GM21423 (cell line): ENCODE measurements around the gene ORC3.

Experiments
- ATAC-seq: cut with Tn5 transposase; IDR thresholded peaks from one replicate; pipeline ENCODE4 v1.9.1; 2021; ENCODE audit warnings: mild to moderate bottlenecking, moderate library complexity; ENCODE audit not compliant: unreplicated experiment

ORC3 gene

DNA sequence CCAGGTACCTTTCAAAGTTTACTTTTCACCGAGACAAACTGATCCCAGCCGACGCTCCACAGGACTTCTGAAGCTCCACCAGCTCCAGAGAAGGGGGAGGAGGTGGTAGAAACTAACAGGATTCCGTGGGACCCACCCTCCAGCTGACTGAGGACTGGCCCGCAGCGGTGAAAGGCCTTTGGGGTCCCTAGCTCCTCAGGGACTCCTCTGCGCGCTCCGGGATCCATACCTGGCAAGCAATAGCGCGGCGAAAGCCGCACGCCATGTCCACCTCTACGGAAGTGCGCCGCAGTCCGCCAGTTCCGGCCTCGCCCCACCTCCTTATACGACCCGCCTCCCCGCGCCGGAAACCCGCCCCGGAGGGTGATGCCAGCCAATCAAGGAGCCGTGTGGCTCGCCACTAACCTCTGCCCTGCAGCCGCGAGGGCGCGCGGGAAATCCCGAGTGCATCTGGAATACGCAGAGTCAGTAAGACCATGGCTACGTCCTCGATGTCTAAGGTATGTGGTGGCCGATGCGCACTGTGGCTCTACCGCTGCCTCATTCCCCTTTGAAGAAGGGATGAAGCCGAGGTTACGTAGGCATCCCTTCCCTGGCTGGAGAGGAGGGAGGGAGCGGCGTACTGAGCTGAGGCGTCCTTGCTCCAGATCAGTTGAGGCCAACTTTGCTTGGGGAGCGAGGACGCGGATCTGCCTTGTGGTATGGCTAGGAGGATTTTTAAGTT, at the start of gene ORC3, which contains the start of gene RARS2:
Gene ORC3, plus strand, starts transcription at position 443 of the 724 bp plus-strand sequence. Its CDS starts 34 bp downstream, at position 477.
Gene RARS2, minus strand, starts transcription at position 295 of the 724 bp plus-strand sequence. Its CDS starts 30 bp downstream, at position 265.
- ATAC-seq: peak; percentile 100

DNA sequence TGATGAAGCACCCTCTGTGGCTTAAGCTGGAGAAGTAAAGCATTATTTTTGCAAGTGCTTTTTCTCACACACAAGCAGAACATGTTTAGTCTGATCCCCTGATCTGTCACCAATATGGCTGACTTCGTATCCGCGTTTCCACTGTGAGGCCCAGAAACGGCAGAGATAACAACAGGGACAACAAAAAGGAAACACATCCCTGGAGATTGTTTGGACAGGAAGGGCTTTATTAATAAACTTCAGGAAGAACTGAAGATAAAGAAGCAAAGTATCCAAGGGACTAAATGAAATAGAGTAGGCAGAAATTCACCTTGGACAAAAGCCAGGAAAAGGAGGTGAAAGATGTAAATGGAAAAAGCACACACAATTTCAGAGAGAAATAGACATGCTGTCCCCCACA, 49.4 kb upstream of the ORC3 start:
- ATAC-seq: no peak

DNA sequence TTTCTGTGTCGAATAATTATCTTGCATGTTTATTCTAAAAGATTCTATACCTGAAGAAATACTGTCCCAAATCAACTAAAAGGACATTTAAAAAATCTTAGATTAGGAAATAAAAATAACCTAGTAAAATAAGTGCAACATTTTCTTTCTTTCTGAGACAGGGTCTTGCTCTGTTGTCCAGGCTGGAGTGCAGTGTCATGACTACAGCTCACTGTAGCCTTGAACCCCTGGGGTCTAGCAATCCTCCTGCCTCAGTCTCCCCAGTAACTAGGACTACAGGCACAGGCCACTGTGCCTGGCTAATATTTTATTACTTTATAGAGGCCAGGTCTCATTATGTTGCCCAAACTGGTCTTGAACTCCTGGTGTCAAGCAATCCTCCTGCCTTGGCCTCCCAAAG, 48.9 kb upstream of the ORC3 start:
- no peak for ATAC-seq

GRCh38 chr6:87541744-87542143, 48.2 kb upstream of the ORC3 start:
- no peak for ATAC-seq

GRCh38 chr6:87543696-87544473, 46.0 kb upstream of the ORC3 start:
- no peak for ATAC-seq

DNA sequence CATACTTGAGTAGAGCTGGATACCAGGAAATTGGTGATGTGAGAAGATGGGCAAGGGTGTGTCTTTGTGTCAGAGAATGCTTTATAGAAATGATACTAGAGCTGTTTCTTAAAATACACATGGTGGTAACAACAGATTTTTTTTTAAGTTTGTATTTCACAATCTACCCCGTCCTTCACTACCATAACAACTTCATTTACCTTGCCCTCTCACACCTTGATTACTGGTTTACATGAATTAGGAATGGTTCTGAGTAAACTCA, 45.5 kb upstream of the ORC3 start:
- no peak for ATAC-seq

DNA sequence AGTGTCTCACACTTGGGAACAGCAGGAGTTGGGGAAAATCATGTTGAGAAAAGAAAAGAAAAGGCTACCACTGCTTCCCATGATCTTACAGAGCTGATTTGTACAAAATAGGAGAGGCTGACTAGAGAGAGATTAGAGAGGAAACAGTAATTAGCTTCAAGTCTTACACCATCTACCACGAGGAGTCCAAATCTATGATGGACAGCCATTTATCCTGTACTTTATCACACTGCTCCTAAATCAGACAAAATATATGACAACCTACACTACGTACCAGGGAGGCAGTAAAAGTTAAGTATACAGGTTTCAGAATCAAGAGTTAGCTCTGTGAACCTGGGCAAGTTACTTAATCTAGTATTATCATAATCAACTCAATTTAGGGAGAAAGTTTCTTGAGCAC, 38.1 kb upstream of the ORC3 start:
- no peak for ATAC-seq

- ATAC-seq: no peak
Measured at GRCh38 chr6:87553159-87553765, 36.7 kb upstream of the ORC3 start.

GRCh38 chr6:87555506-87555905, 34.4 kb upstream of the ORC3 start:
- no peak for ATAC-seq

GRCh38 chr6:87558446-87558845, 31.5 kb upstream of the ORC3 start:
- ATAC-seq: no peak

- no peak for ATAC-seq
Measured at GRCh38 chr6:87561017-87561416, 28.9 kb upstream of the ORC3 start.

- ATAC-seq: no peak
Measured at GRCh38 chr6:87572021-87572420, 17.9 kb upstream of the ORC3 start.

DNA sequence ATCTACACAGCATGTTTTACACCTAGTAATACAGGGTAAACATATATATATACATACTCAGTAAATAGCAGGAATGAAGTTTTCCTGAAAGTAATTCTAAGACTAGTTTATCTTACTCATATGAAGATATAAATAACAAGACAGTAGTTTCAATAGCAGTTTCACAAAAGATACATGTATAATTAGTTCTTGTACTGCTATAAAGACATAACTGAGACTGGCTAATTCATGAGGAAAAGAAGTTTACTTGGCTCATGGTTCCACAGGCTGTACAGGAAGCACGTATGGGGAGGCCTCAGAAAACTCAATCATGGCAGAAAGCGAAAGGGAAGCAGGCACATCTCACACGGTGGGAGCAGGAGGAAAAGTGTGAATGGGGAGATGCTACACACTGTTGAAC, 17.1 kb upstream of the ORC3 start:
- no peak for ATAC-seq

DNA sequence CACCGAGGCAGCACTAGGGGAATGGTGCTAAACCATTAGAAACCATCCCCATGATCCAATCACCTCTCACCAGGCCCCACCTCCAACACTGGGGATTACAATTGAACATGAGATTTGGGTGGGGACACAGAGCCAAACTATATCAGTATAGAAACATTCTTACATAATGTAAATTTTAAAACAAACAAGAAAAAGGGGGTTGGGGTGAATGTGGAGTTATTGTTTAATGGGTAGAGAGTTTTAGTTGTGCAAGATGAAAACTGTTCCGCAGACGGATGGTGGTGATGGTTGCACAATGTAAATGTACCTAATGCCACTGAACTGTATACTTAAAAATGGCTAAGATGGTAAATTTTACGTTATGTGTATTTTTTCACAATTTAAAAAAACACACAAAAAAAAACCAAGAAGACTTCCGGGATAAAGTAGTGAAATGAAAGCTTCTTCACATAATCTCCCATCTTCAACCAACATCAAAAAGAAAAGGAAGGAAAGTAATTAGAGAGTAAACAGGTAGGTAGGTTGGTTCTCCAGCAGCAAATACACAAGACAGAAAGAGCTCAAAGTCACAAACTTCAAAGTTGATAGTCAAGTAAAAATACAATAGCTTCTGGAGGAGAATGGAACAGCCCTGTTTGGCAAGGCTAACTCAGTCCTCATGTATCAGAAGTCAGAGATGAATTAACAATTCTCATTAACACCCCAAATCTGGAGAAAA, 16.5 kb upstream of the ORC3 start:
- no peak for ATAC-seq

- no peak for ATAC-seq
Measured at GRCh38 chr6:87574237-87574804, 15.6 kb upstream of the ORC3 start.

DNA sequence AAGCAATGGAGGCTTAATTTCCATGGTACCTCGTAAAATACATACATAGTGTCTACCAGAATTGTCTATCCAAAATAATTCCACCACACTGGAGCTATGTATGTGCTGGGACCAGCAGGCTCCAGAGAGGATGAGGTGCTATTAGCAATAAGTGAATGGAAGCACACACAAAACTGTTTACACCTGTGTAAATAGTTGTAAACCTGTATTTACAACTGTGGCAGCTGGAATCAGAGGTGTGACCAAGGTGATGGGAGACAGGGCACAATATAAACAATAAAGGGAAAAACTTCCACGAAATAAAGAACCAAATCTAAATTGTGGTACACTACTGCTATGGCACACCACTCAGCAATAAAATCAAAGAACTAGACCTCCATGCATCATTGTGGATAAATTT, 14.5 kb upstream of the ORC3 start:
- no peak for ATAC-seq

GRCh38 chr6:87583822-87584221, 6.1 kb upstream of the ORC3 start:
- no peak for ATAC-seq

DNA sequence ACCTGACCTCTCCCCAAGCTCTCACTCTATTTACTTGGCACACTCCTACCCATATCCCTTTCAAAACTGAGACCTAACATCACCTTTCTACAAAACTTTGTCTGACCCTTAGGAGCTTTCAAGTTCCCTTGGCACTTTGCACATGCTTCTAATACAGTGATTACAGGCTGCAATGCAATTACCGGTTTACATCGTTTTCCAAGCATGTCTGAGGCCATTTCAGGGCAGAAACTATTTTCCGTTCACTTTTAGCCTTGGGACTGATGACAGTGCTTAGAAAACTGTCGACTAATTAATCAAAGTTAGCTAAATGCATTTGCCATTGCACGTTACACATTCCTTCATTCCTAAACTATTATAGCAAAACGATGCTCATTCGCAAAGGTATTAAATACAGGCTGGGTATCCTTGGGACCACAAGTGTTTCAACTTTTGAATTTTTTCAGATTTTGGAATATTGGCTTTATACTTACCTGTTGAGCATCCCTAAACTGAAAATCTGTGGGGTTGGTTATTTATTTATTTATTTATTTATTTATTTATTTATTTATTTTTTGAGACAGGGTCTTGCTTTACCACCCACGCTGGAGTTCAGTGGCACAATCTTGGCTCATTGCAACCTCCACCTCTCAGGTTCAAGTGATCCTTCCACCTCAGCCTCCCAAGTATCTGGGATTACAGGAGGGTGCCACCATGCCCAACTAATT, 3.4 kb upstream of the ORC3 start:
- no peak for ATAC-seq

- no peak for ATAC-seq
Measured at GRCh38 chr6:87588756-87589407, 1.1 kb upstream of the ORC3 start.

DNA sequence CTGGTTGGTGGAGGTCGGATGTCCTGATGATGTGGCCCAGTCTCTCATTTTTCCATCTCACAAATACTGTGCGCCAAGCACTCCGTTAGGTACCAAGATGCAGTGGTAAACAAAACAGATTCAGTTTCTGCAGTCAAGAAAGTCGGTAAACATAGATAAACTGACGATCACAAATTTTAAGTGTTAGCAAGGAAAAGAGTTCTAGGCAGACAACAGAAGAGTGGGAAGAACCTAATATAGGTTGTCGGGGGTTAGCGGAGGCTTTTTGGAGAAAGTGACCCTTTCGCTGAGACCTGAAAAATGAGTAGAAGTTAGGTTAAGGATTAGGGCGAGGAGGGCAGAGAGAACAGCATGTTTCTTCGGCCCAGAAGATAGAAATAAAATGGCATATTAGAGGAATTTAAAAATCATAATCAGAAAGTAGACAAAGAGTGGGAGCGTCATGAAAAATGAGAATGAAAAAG, 514 bp downstream of the ORC3 start:
- no peak for ATAC-seq
